HepG2 (cell line): Measurements from ENCODE around the gene ABHD15. TPM values are rescaled to one million over a fixed set of nuclear protein-coding genes. Genes with fewer than 3 reads are reported as not detected.

ENCODE experiments used
- ARNTL ChIP-seq: sonication (generic); formaldehyde crosslinking; IDR thresholded peaks from 2 replicates; pipeline ENCODE4 v1.4.0; 2020; ENCODE audit warnings: mild to moderate bottlenecking, missing genetic modification reagents
- ATF2 ChIP-seq: sonication (generic); formaldehyde crosslinking; IDR thresholded peaks from 2 replicates; pipeline ENCODE4 v1.4.0; 2020; ENCODE audit warnings: missing genetic modification reagents
- ATF3 ChIP-seq: sonication (generic); formaldehyde crosslinking; IDR thresholded peaks from 2 replicates; pipeline ENCODE4 v1.4.0; 2020; ENCODE audit warnings: missing genetic modification reagents
- BORCS8-MEF2B ChIP-seq: sonication (generic); formaldehyde crosslinking; IDR thresholded peaks from 2 replicates; pipeline ENCODE4 v1.8.0; 2022; ENCODE audit warnings: mild to moderate bottlenecking, missing genetic modification reagents
- CHCHD3 ChIP-seq: sonication (generic); formaldehyde crosslinking; IDR thresholded peaks from 2 replicates; pipeline ENCODE4 v1.8.0; 2022; ENCODE audit warnings: mild to moderate bottlenecking, missing genetic modification reagents, moderate library complexity
- FOXK2 ChIP-seq: fragments of 450-650 bp; IDR thresholded peaks from 2 replicates; pipeline ENCODE4 v1.6.1; 2016
- KAT2B ChIP-seq: fragments of 150-350 bp; IDR thresholded peaks from 2 replicates; pipeline ENCODE4 v1.6.1; 2014; ENCODE audit warnings: low read depth, low read length, borderline replicate concordance
- MED8 ChIP-seq: sonication (generic); formaldehyde crosslinking; IDR thresholded peaks from 2 replicates; pipeline ENCODE4 v1.8.1; 2023; ENCODE audit warnings: mild to moderate bottlenecking, missing genetic modification reagents; ENCODE audit not compliant: insufficient replicate concordance
- NR2F1 ChIP-seq, 2 experiments: fragments of 450-650 bp in 1 of 2; formaldehyde crosslinking in 1 of 2; IDR thresholded peaks; 2 replicates each; pipeline versions ENCODE4 v1.5.0 to v1.6.1; 2016 to 2020; ENCODE audit warnings: mild to moderate bottlenecking in 1 of 2, missing compliant biosample characterization in 1 of 2, missing genetic modification reagents in 1 of 2, moderate library complexity in 1 of 2
- PLSCR1 ChIP-seq: sonication (generic); formaldehyde crosslinking; IDR thresholded peaks from 2 replicates; pipeline ENCODE4 v1.5.0; 2020; ENCODE audit warnings: missing genetic modification reagents, mild to moderate bottlenecking, borderline replicate concordance
- PRMT3 ChIP-seq: sonication (generic); formaldehyde crosslinking; IDR thresholded peaks from 2 replicates; pipeline ENCODE4 v1.8.1; 2022; ENCODE audit warnings: low read depth, mild to moderate bottlenecking, moderate library complexity, missing genetic modification reagents, borderline replicate concordance
- RBFOX2 ChIP-seq: fragments of 200-400 bp; formaldehyde crosslinking; IDR thresholded peaks from 2 replicates; pipeline ENCODE4 v1.6.1; 2017; ENCODE audit warnings: low read depth, mild to moderate bottlenecking, low read length
- REST ChIP-seq, 2 experiments: IDR thresholded peaks; 2 replicates each; pipeline ENCODE4 v1.6.1; 2011 to 2012; ENCODE audit warnings: low read length in 2 of 2, borderline replicate concordance in 1 of 2, low read depth in 1 of 2, mild to moderate bottlenecking in 1 of 2, moderate library complexity in 1 of 2
- ZBTB10 ChIP-seq: sonication (generic); formaldehyde crosslinking; IDR thresholded peaks from 2 replicates; pipeline ENCODE4 v1.4.0; 2020; ENCODE audit warnings: missing genetic modification reagents, borderline replicate concordance
- ZFP62 ChIP-seq: sonication (generic); formaldehyde crosslinking; IDR thresholded peaks from 2 replicates; pipeline ENCODE4 v1.4.0; 2020; ENCODE audit warnings: missing genetic modification reagents
- ZKSCAN8 ChIP-seq: IDR thresholded peaks from 2 replicates; pipeline ENCODE4 v1.6.1; 2016; ENCODE audit warnings: borderline replicate concordance, missing genetic modification reagents, missing compliant biosample characterization
- ZNF556 ChIP-seq: sonication (generic); formaldehyde crosslinking; IDR thresholded peaks from 2 replicates; pipeline ENCODE4 v1.4.0; 2020; ENCODE audit warnings: mild to moderate bottlenecking, missing genetic modification reagents, borderline replicate concordance
- polyA plus RNA-seq, 8 experiments: library from polyadenylated mRNA; depleted of rRNA in 3 of 8; stranded (reverse) in 7 of 8; unstranded in 1 of 8; fragments of >200 nt; fragmentation: Illumina TruSeq in 4 of 8; extraction: Trizol in 4 of 8; gene quantifications; 2 replicates each; pipeline versions ENCODE4 v1.2.1 to v1.2.3, GENCODE V29; 2011 to 2016; ENCODE audit warnings: low read depth in 4 of 8, missing spikeins in 1 of 8, mixed read lengths in 1 of 8; ENCODE audit not compliant: insufficient read depth in 1 of 8
- total RNA-seq, 5 experiments: library from RNA; depleted of rRNA; stranded (reverse); fragments of >200 nt; fragmentation: Illumina TruSeq; extraction: Trizol; gene quantifications; 2 replicates each; pipeline ENCODE4 v1.2.3, GENCODE V29; 2016; ENCODE audit warnings: low read depth in 1 of 5

Gene ABHD15
- total and polyA plus RNA-seq, 2 of the 13 experiments (the other 11 are each of a cell fraction or from before 2014, with no cell fraction given), result 2.4 to 7.7 TPM

- TF ChIP-seq BORCS8-MEF2B (CRISPR knock-in tag) (no peak), NR2F1 (CRISPR knock-in tag; IDR thresholded peaks at IDR 0.05) (no peak), PLSCR1 (no peak), ATF3 (CRISPR knock-in tag) (no peak), MED8 (peak; percentile 35), KAT2B (no peak), CHCHD3 (CRISPR knock-in tag) (no peak), PRMT3 (CRISPR knock-in tag) (no peak), ZNF556 (CRISPR knock-in tag) (no peak), ZBTB10 (CRISPR knock-in tag) (no peak), ARNTL (CRISPR knock-in tag) (no peak), ATF2 (peak; percentile 39; the same call in 1 of the 2 replicates), FOXK2 (no peak), REST (IDR thresholded peaks at IDR 0.05; ENCODE audit: borderline replicate concordance in 1 of 2, low read depth in 1 of 2, low read length in 2 of 2) (no peak), ZFP62 (no peak), RBFOX2 (peak; percentile 72), ZKSCAN8 (CRISPR knock-in tag) (no peak)
Observed at GRCh38 chr17:29568331-29569244, 1.8 kb upstream of the ABHD15 start, which contains the start of gene TP53I13 (continued).
